ENCODE measurements around the gene CMTM4. TPM values are rescaled to one million over a fixed set of nuclear protein-coding genes. Genes with fewer than 3 reads are reported as not detected.
A peak's percentile ranks its signal among the peaks of the same experiment; 100 is the strongest.

Gene CMTM4
- total and polyA plus RNA-seq, 4 donors: 24.3 to 78.0 (median 32.0) TPM

DNA sequence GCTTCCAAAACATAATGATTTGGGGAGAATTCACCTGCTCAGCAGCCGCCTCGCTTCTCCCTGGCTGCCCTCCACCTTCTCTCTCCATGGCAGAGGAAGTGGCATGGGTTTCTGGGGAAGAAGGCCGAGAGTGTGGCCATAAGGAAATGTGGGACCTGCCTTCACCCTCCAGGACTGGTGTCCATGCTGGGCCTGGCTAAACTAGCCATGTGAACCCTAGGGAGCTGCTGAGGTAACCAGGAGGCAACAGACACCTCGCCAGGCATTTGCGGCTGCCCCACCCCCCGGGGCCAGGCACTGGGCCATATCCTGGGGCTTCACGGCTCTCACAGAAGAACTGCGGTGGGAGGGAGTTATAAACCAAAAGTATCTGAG lies 9.9 kb upstream of the CMTM4 start:
- no peaks in the 10 kb centered on the region for H3K9me3 ChIP-seq (ENCODE audit: control insufficient read depth in 4 of 4, insufficient read depth in 3 of 4, low read length in 3 of 4)
- no peak overlapping the region for H3K4me3 ChIP-seq
- TF ChIP-seq, protein P1, sequence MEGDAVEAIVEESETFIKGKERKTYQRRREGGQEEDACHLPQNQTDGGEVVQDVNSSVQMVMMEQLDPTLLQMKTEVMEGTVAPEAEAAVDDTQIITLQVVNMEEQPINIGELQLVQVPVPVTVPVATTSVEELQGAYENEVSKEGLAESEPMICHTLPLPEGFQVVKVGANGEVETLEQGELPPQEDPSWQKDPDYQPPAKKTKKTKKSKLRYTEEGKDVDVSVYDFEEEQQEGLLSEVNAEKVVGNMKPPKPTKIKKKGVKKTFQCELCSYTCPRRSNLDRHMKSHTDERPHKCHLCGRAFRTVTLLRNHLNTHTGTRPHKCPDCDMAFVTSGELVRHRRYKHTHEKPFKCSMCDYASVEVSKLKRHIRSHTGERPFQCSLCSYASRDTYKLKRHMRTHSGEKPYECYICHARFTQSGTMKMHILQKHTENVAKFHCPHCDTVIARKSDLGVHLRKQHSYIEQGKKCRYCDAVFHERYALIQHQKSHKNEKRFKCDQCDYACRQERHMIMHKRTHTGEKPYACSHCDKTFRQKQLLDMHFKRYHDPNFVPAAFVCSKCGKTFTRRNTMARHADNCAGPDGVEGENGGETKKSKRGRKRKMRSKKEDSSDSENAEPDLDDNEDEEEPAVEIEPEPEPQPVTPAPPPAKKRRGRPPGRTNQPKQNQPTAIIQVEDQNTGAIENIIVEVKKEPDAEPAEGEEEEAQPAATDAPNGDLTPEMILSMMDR (IDR thresholded peaks at IDR 0.05; ENCODE audit: control extremely low read depth, extremely low read depth): no peak
- ATAC-seq (ENCODE audit: insufficient read depth, low FRiP score) (no peak), DNase-seq (no peak)
- H3K27me3 ChIP-seq (ENCODE audit: control insufficient read depth in 3 of 3, insufficient read depth in 3 of 3, low read length in 2 of 3): no peaks in the 10 kb centered on the region
- H3K9ac ChIP-seq (ENCODE audit: insufficient read depth in 1 of 2, low read length in 2 of 2): no peak overlapping the region
- peak overlapping the region in 1 of 2 donors; percentile 75 for H3K27ac ChIP-seq (ENCODE audit: low read depth in 1 of 2, low read length in 1 of 2)
- WGBS, 2 donors: 41 to 62% methylated on average over 8 of the region's 8 CpGs
- H3K36me3 ChIP-seq (ENCODE audit: control insufficient read depth in 4 of 4, insufficient read depth in 4 of 4, low read length in 4 of 4): no peaks in the 10 kb centered on the region
- H3K4me1 ChIP-seq (ENCODE audit: control insufficient read depth in 5 of 5, insufficient read depth in 5 of 5, low read length in 5 of 5): peaks cover 0 to 8% (median 0%) of the 10 kb centered on the region in 5 donors

DNA sequence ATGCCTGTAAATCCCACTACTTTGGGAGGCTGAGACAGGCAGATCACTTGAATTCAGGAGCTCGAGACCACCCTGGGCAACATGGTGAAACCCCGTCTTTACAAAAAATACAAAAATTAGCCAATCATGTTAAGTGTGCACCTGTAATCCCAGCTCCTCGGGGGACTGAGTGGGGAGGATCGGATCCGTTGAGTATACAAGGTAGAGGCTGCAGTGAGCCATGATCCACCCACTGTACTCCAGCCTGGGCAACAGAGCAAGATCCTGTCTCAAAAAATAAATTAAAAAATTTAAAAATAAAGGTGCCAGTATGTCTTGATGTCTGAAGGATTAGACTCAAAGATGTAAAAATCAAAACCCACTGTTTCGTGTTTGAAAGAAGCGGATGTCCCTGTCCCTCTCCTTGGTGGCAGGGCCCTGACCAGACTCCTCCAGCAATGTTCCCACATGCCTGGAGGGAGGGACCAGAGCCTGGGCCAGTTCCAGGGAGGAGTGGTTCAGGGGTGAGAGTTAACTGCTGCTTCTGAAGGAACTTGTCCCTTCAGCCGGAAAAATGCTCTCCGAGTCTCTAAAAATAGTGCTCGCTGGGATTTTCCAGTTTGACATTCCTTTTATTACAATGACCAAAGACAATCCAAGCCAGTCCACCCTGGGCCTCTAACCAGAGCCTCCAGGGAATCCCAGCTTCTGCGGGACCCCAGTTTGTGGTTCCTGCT lies 9.4 kb upstream of the CMTM4 start:
- WGBS, 2 donors: 64 to 79% methylated on average over 11 of the region's 11 CpGs
- Histone ChIP-seq H3K9ac (ENCODE audit: insufficient read depth in 1 of 2, low read length in 2 of 2) (no peak overlapping the region), H3K9me3 (ENCODE audit: control insufficient read depth in 4 of 4, insufficient read depth in 3 of 4, low read length in 3 of 4) (no peaks in the 10 kb centered on the region), H3K36me3 (ENCODE audit: control insufficient read depth in 4 of 4, insufficient read depth in 4 of 4, low read length in 4 of 4) (no peaks in the 10 kb centered on the region), H3K27me3 (ENCODE audit: control insufficient read depth in 3 of 3, insufficient read depth in 3 of 3, low read length in 2 of 3) (no peaks in the 10 kb centered on the region), H3K27ac (ENCODE audit: low read depth in 1 of 2, low read length in 1 of 2) (peak overlapping the region in 1 of 2 donors; percentile 75), H3K4me1 (ENCODE audit: control insufficient read depth in 5 of 5, insufficient read depth in 5 of 5, low read length in 5 of 5) (peaks cover 0 to 8% (median 0%) of the 10 kb centered on the region in 5 donors), H3K4me3 (no peak overlapping the region)
- peak; percentile 43 for ATAC-seq (ENCODE audit: insufficient read depth, low FRiP score)
- TF ChIP-seq, protein P1 (IDR thresholded peaks at IDR 0.05; ENCODE audit: control extremely low read depth, extremely low read depth): no peak
- DNase-seq: peak; percentile 36 to 69 (median 43)

DNA sequence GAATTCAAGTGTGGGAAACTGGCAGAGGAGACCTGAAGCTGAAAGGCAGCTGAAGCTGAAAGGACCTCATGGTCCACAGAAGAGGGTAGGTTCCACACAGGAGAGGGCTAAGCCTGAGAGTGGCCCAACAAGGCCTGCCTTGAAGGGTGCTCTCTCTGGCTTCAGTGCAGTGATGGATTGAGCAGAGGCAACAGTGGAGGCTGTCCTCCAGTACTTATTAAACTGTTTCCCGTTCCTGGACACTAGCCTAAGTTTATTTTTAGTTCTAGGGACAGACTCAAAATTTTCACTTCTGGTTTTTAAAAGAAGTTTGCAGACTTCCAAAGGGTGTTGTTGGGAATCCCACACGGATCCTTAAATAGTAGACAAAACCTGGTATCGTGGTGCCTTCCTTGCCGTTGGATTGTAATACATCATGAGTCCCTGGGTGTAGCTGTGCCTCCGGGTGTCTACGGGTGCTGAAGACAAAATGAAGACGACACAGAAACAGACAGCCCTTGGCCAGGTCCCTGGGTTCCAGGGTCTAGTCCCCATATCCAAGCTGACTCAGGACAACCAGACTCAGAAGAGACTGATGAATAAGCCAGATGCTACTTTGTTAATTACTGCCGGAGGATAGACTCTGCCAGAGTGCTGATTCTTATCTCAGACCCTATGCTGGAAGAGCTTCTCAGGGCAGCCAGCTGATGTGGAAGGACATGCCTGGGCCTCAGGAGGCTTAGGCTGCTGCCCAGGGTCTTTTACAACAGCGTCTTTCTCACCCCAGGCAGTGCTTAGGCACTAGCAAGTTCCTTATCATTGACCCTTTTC lies 7.1 kb upstream of the CMTM4 start:
- DNase-seq: peak in 2 of 3 donors; percentile 33 to 71
- TF ChIP-seq, protein P1 (IDR thresholded peaks at IDR 0.05; ENCODE audit: control extremely low read depth, extremely low read depth): no peak
- 57 to 71% methylated on average over 9 of the region's 9 CpGs for WGBS, 2 donors
- no peaks in the 10 kb centered on the region for H3K9me3 ChIP-seq (ENCODE audit: control insufficient read depth in 4 of 4, insufficient read depth in 3 of 4, low read length in 3 of 4)
- H3K4me1 ChIP-seq (ENCODE audit: control insufficient read depth in 5 of 5, insufficient read depth in 5 of 5, low read length in 5 of 5): peaks cover 0 to 8% (median 0%) of the 10 kb centered on the region in 5 donors
- H3K36me3 ChIP-seq (ENCODE audit: control insufficient read depth in 4 of 4, insufficient read depth in 4 of 4, low read length in 4 of 4): no peaks in the 10 kb centered on the region
- no peak overlapping the region for H3K9ac ChIP-seq (ENCODE audit: insufficient read depth in 1 of 2, low read length in 2 of 2)
- H3K27ac ChIP-seq (ENCODE audit: low read depth in 1 of 2, low read length in 1 of 2): peak overlapping the region in 1 of 2 donors; percentile 70
- no peak for ATAC-seq (ENCODE audit: insufficient read depth, low FRiP score)
- H3K4me3 ChIP-seq: no peak overlapping the region
- H3K27me3 ChIP-seq (ENCODE audit: control insufficient read depth in 3 of 3, insufficient read depth in 3 of 3, low read length in 2 of 3): no peaks in the 10 kb centered on the region

Data from lung (tissue), 12 donors.